ENCODE measurements around the gene DCLK1.
"Not testable (repeated sequence)": the region's sequence is repeated elsewhere in the genome, so short reads cannot be mapped to it uniquely, and the experiment has no call there.

The DCLK1 gene

GRCh38 chr13:36031490-36031889 lies 99.7 kb downstream of the DCLK1 start:
- DNase-seq = no peak

DNA sequence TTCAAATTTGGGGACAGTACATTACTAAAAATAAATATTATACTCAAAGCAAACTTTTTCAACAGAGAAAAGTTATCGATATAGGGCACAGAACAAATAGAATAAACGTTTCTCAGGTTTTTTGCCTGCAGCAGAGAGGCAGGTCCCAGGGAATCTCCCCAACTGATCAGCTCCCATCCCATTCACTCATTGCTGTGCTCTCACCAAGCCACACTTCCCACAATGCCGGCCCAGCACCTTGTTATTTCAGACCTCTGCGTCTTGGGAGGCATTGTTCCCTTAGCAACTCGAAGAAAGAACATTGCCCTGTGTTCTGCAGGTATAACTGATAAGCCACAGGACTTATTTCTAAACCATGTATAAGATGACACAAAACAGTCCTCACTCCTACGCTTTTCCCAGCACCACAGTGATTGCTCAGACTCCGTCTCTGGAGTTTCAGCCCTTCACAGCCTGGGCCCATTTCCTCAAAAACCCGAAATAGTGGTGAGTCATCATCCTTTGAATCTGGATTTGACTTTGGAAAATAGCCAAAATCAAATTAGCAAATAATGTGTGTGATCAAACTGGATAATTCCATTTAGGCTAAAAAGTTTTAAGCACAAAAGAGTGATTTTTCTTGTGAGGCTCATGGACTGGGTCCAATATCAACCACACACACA lies 100.4 kb downstream of the DCLK1 start:
- DNase-seq = no peak

DNA sequence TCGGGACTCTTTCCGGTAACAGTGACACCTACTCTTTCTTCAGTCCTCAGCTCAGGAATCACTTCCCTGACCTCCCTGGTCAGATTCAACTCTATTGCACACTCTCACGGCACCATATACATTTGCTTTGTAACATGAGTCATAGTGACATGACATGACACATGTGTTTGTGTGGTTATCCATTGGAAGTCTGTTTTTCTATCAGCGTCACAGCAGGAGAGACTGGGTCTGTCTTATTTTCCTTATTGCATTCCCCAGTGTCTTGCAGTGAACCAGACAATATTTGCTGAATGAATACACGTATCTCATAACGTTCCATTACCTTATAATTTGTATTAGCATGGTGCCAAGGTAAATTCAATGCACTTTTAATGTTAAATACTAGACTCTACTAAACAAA lies 102.0 kb downstream of the DCLK1 start:
- DNase-seq = no peak

GRCh38 chr13:36028359-36029025 lies 102.7 kb downstream of the DCLK1 start:
- no peak for DNase-seq

DNA sequence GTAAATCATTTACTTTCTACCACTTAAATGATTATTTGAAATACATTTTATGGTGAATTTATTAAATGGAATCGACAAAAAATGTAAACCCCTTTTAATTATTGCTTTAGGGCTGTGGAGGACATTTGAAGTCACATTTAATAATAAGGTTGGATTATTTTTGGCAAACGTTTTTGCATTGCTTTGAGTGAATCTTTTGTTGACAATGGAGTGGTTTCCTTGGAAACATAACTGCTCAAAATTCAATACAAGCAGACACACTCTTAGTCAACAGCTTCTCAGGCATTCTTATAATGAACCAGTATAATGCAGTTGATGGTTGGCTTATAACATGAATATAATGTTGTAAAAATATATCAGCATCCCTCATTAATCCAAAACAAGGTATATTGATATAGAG lies 104.7 kb downstream of the DCLK1 start:
- no peak for DNase-seq

DNA sequence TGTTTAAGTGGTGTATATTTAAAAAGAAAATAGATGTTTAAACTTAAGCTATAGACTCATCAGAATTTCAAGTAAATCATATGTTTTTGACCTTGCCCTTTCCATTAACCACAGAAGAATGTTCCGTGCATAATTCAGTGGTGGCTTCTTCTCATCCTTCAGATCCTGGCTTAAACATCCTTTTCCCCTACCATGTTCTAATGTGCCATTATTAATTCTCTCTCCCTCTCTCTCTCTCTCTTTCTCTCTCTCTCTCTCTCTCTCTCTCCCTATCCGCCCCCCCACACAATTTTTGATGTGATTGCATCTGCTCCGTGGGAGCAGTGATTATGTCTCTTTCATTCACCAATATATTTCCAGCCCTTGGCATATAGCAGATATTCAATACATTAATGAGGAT lies 116.4 kb downstream of the DCLK1 start:
- DNase-seq = no peak

DNA sequence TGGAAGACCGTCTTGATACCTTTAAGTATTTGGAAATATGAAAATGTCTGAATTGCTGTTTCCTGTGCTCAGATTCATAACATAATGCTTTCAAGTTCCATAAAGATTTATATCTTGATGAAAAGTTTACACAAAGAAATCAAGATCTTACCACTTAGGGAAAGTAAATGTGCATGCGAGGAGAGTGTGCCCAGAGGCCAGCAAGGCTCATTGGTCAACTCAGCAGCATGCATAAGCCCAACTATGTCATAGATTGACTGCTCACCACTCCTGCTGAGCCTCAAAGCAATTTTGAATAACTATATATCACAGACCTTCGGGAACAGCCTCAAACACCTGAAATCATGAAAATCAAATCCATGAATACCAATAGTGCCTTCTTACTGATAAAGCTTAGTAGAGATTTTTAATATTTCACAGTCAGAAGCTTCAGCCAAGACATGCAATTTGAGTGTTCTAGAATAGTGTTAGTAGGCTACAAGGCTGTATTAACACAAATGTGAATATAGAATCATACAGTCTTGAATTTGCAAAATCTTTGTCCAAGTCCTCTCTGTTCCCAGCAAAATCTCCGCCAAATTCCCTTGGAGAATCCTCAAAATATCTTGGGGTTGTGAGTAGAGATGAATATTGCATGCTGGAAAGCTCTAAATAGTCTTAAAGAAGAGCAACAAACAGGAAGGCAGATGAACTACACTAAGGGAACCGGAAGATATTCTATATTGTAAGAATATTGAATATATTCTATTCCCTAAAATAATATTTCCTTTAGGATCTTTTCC lies 124.1 kb downstream of the DCLK1 start:
- DNase-seq = no peak

GRCh38 chr13:36006347-36006746 lies 124.8 kb downstream of the DCLK1 start:
- DNase-seq = no peak

GRCh38 chr13:36001561-36001960 lies 129.6 kb downstream of the DCLK1 start:
- no peak for DNase-seq

DNA sequence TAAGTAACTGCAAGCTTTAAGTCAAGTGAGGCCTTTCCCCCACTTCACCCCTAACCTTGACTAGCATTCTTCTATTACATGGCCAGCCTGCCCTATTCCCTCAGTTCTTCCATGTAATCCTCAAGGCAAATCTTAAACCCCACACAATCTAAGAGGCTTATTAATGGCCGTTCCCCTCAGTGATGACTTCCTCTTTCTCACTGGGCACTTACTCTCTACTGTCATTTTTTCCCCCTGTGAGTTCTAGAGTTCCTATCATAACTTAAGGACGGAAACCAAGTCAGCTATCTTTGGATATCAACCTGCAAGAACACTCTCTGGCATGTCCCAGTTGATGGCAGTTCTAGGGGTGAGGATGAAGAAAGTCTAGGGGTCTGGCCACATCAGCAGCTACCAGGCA lies 131.2 kb downstream of the DCLK1 start:
- DNase-seq = no peak

GRCh38 chr13:35996360-35996759 lies 134.8 kb downstream of the DCLK1 start:
- no peak for DNase-seq

- DNase-seq = no peak
Observed at GRCh38 chr13:35995136-35995535, 136.0 kb downstream of the DCLK1 start.

DNA sequence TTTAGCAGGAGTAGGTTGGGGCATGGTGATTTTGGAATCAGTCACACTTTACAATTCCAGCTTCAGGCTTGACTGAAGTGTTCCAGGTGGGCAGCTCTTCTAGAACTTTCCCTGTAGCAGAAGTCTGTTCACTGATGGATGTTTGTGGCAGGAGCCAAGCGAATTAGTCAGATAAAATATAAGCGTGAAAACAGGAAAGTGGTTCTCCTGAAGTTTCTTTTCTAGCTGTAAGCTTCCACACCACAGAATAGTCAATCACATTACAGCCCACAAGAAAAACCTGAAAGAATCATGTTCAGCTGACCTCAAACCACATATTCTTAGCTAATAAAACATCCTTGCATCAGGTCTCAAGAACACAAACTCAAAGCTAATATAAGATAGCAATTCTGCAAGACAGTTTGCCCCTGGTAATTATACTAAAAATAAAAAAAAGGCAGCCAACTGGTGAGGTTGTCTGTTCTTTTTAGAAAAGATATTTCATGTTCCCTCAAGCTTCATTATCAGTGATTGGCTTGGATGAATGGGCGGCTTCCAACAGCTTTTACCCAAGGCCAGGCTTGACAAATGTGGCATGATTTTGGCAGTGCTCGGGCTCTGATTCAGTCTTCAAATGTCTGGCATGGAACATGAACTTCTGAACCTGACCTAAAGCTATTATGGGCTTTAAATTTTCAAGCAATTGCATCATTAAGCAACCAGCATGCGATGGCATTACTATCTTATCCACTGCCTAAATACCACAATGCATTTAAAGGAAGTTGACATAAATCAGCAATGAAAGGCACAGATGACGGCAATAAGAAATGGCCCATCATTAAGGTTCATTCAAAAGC lies 136.8 kb downstream of the DCLK1 start:
- no peak for DNase-seq

- DNase-seq = no peak
Observed at GRCh38 chr13:35993686-35994085, 137.5 kb downstream of the DCLK1 start.

DNA sequence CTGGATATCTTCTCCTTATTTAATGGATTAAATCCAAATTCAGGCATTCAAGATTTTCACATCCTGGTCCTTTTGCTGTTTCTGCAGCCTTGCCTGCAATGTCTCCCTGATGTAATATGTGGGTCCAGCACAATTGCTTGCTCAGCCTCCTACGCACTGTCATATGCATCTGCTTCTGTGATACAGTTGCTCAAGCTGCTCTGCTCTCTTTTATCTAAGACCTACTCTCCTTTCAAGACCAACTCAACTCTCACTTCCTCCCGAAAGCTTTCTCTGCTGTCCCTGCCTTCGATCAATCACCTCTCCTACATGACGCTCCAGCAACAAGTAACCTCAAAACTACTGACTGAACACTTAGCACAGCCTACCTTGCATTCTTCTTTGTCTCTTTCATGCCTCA lies 138.2 kb downstream of the DCLK1 start:
- no peak for DNase-seq

- DNase-seq = no peak
Observed at GRCh38 chr13:35990196-35990595, 141.0 kb downstream of the DCLK1 start.

DNA sequence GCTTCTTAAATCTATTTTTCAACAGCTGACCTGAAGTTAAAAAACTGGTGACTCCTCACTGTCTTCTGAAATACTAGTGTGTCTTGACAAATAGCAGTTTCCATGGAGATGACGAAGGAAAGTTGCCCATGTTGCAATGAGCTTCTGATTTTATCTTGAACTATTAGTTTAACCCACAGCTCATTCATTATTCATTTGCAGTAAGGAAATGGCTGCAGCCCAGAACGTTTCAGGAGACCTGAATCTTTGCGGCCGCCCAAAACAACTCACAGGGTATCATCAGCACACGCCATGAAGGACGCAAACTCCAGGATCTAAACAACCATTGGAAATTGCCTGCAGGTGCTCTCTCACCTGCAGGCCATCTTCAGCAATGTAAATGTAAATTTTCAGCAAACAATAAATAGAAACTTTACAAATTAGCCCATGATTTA lies 142.5 kb downstream of the DCLK1 start:
- no peak for DNase-seq

GRCh38 chr13:35987572-35988513 lies 143.3 kb downstream of the DCLK1 start:
- no peak for DNase-seq

DNA sequence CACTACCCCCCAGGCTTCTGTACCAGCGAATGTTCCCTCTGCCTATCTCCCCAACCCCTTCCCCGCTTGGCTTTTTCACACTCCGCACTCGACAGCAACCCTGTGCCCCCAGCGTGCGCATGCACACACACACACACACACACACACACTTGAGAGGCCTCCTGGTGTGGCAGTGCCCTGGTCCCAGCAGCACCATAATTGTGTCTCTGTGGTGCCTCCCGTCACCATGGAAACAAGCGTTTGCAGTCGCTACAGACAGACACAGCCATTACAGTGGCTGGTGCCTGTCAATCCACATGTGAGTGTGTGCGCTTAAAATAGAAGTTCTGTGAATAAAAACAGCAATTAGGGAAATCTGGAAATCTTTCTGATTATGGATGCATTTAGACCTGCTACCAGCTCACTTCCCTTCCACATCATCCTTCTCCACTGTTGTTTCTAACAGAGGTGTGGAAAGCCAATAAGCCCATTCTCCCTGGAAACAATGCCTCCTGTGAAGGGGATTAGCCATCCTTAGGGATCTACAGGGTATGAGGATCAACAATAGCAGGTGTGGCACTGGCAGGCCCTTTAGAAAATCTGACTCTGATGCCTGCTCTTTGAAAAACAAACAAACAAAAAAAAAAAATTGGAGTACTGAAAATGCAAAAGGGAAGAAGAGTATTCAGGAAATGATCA lies 146.3 kb downstream of the DCLK1 start:
- DNase-seq = no peak

- DNase-seq = no peak
Observed at GRCh38 chr13:35984287-35984686, 146.9 kb downstream of the DCLK1 start.

- DNase-seq = not testable (repeated sequence)
Observed at GRCh38 chr13:35983703-35984102, 147.5 kb downstream of the DCLK1 start.

All from stimulated activated naive CD4-positive, alpha-beta T cell (primary cell).